Osteoblast (primary cell): ENCODE measurements around the gene ITPKA. TPM values are rescaled to one million over a fixed set of nuclear protein-coding genes. Genes with fewer than 3 reads are reported as not detected.

Experiments
- DNase-seq: peaks from one replicate; pipeline ENCODE4 v3.0.0; 2011; ENCODE audit warnings: low spot score, mixed read lengths; ENCODE audit not compliant: insufficient read length; ENCODE audit errors: missing footprints
- H2AFZ ChIP-seq: 2 replicates; pipeline ENCODE4 v1.6.0; 2011; ENCODE audit warnings: mild to moderate bottlenecking, low read length
- H3K27ac ChIP-seq: 2 replicates; pipeline ENCODE4 v1.5.1; 2011; ENCODE audit warnings: mild to moderate bottlenecking, low read depth, low read length, moderate library complexity
- H3K27me3 ChIP-seq: 2 replicates; pipeline ENCODE4 v1.6.0; 2012; ENCODE audit warnings: mild to moderate bottlenecking, control low read depth, inconsistent platforms, low read length, moderate library complexity; ENCODE audit not compliant: insufficient read depth
- H3K36me3 ChIP-seq: 2 replicates; pipeline ENCODE4 v1.5.1; 2011; ENCODE audit warnings: mild to moderate bottlenecking, low read length, control low read depth, moderate library complexity; ENCODE audit not compliant: insufficient read depth
- H3K4me1 ChIP-seq: 2 replicates; pipeline ENCODE4 v1.5.1; 2011; ENCODE audit warnings: mild to moderate bottlenecking, low read length, control low read depth, moderate library complexity; ENCODE audit not compliant: insufficient read depth
- H3K4me2 ChIP-seq: 2 replicates; pipeline ENCODE4 v1.6.0; 2011; ENCODE audit warnings: mild to moderate bottlenecking, low read length; ENCODE audit not compliant: insufficient read depth
- H3K4me3 ChIP-seq: fragments of 200-600 bp; sonication (generic); 3 replicates; pipeline ENCODE4 v1.5.1; 2012; ENCODE audit warnings: mild to moderate bottlenecking, low read length, inconsistent platforms; ENCODE audit not compliant: insufficient read depth
- H3K79me2 ChIP-seq: 2 replicates; pipeline ENCODE4 v1.6.0; 2012; ENCODE audit warnings: mild to moderate bottlenecking, low read length, control low read depth, inconsistent platforms; ENCODE audit not compliant: insufficient read depth
- H3K9me3 ChIP-seq: 2 replicates; pipeline ENCODE4 v1.5.1; 2011; ENCODE audit warnings: low read depth, low read length, control low read depth
- H4K20me1 ChIP-seq: 2 replicates; pipeline ENCODE4 v1.6.0; 2012; ENCODE audit warnings: mild to moderate bottlenecking, low read length, control low read depth; ENCODE audit not compliant: insufficient read depth
- CTCF ChIP-seq: IDR thresholded peaks from 2 replicates; pipeline ENCODE4 v1.5.1; 2011; ENCODE audit warnings: mild to moderate bottlenecking, low read depth, low read length, moderate library complexity; ENCODE audit errors: extremely low read depth
- total RNA-seq: library from RNA; depleted of rRNA; stranded (reverse); fragments of >200 nt; gene quantifications from 2 replicates; pipeline ENCODE4 v1.2.3, GENCODE V29; 2012

ITPKA gene
- total RNA-seq, 1 donor, result 0.36 TPM

GRCh38 chr15:41482110-41482877, 11.4 kb upstream of the ITPKA start:
- Histone ChIP-seq H3K9me3 (no peaks in the 10 kb centered on the region), H4K20me1 (no peaks in the 10 kb centered on the region), H3K27me3 (no peaks in the 10 kb centered on the region), H2AFZ (no peak overlapping the region), H3K4me3 (no peak overlapping the region), H3K36me3 (peaks cover 40% of the 10 kb centered on the region), H3K27ac (no peak overlapping the region), H3K4me2 (no peak overlapping the region), H3K79me2 (no peaks in the 10 kb centered on the region), H3K4me1 (peaks cover 3% of the 10 kb centered on the region)
- TF ChIP-seq CTCF, result no peak
- DNase-seq, result peak; percentile 64

- peak; percentile 31 for DNase-seq
- H3K79me2 ChIP-seq, result no peaks in the 10 kb centered on the region
- H3K4me2 ChIP-seq, result no peak overlapping the region
- no peak overlapping the region for H3K4me3 ChIP-seq
- H3K9me3 ChIP-seq, result no peaks in the 10 kb centered on the region
- H3K27ac ChIP-seq, result no peak overlapping the region
- no peaks in the 10 kb centered on the region for H3K27me3 ChIP-seq
- H2AFZ ChIP-seq, result no peak overlapping the region
- TF ChIP-seq CTCF, result no peak
- H3K4me1 ChIP-seq, result no peaks in the 10 kb centered on the region
- H4K20me1 ChIP-seq, result no peaks in the 10 kb centered on the region
- H3K36me3 ChIP-seq, result peaks cover 35% of the 10 kb centered on the region
Observed at GRCh38 chr15:41483115-41483514, 10.6 kb upstream of the ITPKA start.

- peak; percentile 3 for DNase-seq
- Histone ChIP-seq H4K20me1 (no peaks in the 10 kb centered on the region), H2AFZ (no peak overlapping the region)
Observed at GRCh38 chr15:41483519-41483918, 10.2 kb upstream of the ITPKA start.

More at GRCh38 chr15:41483519-41483918, 10.2 kb upstream of the ITPKA start:
- H3K79me2 ChIP-seq, result no peaks in the 10 kb centered on the region
- no peak overlapping the region for H3K4me2 ChIP-seq
- peaks cover 34% of the 10 kb centered on the region for H3K36me3 ChIP-seq
- TF ChIP-seq CTCF, result no peak
- no peaks in the 10 kb centered on the region for H3K4me1 ChIP-seq
- no peak overlapping the region for H3K27ac ChIP-seq
- H3K27me3 ChIP-seq, result no peaks in the 10 kb centered on the region
- no peaks in the 10 kb centered on the region for H3K9me3 ChIP-seq
- no peak overlapping the region for H3K4me3 ChIP-seq
